GM21737 (cell line): ENCODE results near the gene GZMB.
"Not testable (repeated sequence)": the region's sequence is repeated elsewhere in the genome, so short reads cannot be mapped to it uniquely, and the experiment has no call there.

Source experiments
- ATAC-seq: cut with Tn5 transposase; IDR thresholded peaks from one replicate; pipeline ENCODE4 v1.9.1; 2021; ENCODE audit warnings: mild to moderate bottlenecking, moderate library complexity; ENCODE audit not compliant: unreplicated experiment

Gene GZMB

GRCh38 chr14:24631749-24632335 lies 2.1 kb downstream of the GZMB start:
- no peak for ATAC-seq

GRCh38 chr14:24630872-24631477 lies 3.0 kb downstream of the GZMB start:
- ATAC-seq, result no peak

- no peak for ATAC-seq
Observed at GRCh38 chr14:24630087-24630871, 3.7 kb downstream of the GZMB start.

GRCh38 chr14:24629521-24629920 lies 4.5 kb downstream of the GZMB start:
- no peak for ATAC-seq

GRCh38 chr14:24613747-24614146 lies 20.2 kb downstream of the GZMB start:
- ATAC-seq, result no peak

- no peak for ATAC-seq
Observed at GRCh38 chr14:24613241-24613640, 20.7 kb downstream of the GZMB start.

- no peak for ATAC-seq
Observed at GRCh38 chr14:24612196-24612595, 21.8 kb downstream of the GZMB start.

GRCh38 chr14:24609655-24610344 lies 24.2 kb downstream of the GZMB start, which contains the start of gene GZMH:
Gene GZMH, minus strand, starts transcription at chr14:24609685. Its CDS starts 72 bp downstream, at chr14:24609613.
- no peak for ATAC-seq

- no peak for ATAC-seq
Observed at GRCh38 chr14:24607635-24608514, 26.1 kb downstream of the GZMB start.

GRCh38 chr14:24607081-24607480 lies 26.9 kb downstream of the GZMB start:
- no peak for ATAC-seq

- ATAC-seq, result no peak
Observed at GRCh38 chr14:24606297-24606696, 27.7 kb downstream of the GZMB start.

GRCh38 chr14:24605435-24606190 lies 28.4 kb downstream of the GZMB start:
- peak; percentile 80 for ATAC-seq

GRCh38 chr14:24597403-24597802 lies 36.6 kb downstream of the GZMB start:
- ATAC-seq, result no peak

- no peak for ATAC-seq
Observed at GRCh38 chr14:24595073-24595808, 38.7 kb downstream of the GZMB start.

- ATAC-seq, result not testable (repeated sequence)
Observed at GRCh38 chr14:24591004-24591403, 43.0 kb downstream of the GZMB start.

- ATAC-seq, result not testable (repeated sequence)
Observed at GRCh38 chr14:24584402-24584801, 49.6 kb downstream of the GZMB start.
